NCI-H510A treated with DMSO at 0.1 percent for 48 hours (cell line): ENCODE data around the gene FAM229B.
"Not testable (repeated sequence)": the region's sequence is repeated elsewhere in the genome, so short reads cannot be mapped to it uniquely, and the experiment has no call there.

Experiments
- DNase-seq: peaks from one replicate; lab custom pipeline; 2025; lab: John Stamatoyannopoulos, UW

Gene FAM229B

GRCh38 chr6:112065426-112065986 is 21.9 kb upstream of the FAM229B start:
- no peak for DNase-seq

- no peak for DNase-seq
These were observed 20.8 kb upstream of the FAM229B start for GRCh38 chr6:112066606-112067005.

DNA sequence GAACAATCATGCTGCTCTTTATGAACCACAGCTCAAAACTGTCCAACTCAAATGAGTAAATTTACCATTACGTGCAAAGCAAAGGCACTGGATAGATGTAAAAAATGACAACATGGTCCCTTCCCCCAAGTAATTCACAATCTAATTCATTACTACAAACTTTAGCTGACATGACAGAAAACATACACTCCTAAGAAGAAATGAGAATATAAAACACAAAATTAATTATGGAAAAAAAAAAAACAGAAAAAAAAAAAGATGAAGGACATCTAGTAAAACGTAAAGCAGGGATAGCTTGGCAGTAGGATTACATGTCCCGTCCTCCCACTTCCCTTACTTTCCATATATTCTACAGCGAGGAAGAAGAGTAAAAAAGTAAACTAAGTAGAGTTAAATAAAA is 5.8 kb upstream of the FAM229B start:
- no peak for DNase-seq

- no peak for DNase-seq
These were observed 1.9 kb upstream of the FAM229B start for GRCh38 chr6:112085286-112086065.

DNA sequence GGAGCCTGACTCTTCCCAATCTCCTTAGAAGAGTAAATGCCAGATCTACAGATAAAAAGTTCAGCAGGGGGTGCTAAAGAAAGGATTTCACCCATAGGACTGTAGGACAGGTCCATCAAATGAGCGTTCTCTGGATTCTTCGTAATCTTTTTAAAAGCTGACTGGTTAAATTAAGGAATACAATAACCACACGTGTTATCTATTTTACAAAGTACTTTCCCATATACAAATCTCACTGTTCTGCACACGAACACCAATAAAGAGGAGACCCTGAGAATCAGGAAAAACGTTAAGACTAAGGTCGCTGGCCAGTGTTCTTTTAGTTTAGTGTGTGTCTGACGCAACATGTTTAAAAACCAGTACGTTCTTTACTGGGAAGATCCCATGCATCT is 651 bp upstream of the FAM229B start:
- DNase-seq = peak; percentile 8

DNA sequence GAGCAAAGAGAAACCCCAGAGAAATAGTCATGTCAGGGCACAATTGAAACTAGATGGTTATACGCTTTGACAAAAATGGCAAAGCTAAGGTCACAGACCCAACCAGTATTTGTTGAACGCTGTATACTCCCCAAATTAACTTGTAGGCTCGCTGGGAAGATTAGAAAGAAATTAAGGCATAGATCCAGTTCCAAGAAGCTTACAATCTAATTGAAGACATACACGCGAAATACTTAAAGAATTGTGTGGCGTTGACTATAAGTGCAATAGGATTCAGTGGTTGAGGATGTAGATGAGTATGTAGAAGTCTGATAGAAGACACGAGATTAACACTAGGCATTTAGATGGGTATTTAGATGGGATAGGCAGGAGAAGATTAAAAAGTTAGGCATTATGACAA is 525 bp downstream of the FAM229B start:
- DNase-seq = no peak

DNA sequence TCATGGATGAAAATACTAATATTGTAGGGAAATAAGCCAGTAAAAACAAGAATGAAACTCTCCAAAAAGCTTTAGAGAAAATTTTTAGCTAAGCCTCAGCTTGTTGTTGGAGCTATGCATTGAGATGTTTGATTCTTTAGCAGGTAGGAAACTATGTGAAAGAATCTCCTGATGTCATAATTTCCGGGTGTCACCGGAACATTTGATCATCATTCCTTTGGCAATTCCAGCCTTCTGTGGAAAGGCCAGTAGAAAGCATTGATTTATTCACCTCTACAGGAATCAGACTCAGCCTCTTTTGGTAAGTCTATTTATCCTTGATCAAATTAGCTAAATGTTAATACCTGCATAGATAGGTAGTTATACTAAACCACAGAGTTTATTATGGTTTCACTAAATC is 9.5 kb downstream of the FAM229B start:
- no peak for DNase-seq

- DNase-seq = no peak
These were observed 13.2 kb downstream of the FAM229B start for GRCh38 chr6:112100561-112100960.

DNA sequence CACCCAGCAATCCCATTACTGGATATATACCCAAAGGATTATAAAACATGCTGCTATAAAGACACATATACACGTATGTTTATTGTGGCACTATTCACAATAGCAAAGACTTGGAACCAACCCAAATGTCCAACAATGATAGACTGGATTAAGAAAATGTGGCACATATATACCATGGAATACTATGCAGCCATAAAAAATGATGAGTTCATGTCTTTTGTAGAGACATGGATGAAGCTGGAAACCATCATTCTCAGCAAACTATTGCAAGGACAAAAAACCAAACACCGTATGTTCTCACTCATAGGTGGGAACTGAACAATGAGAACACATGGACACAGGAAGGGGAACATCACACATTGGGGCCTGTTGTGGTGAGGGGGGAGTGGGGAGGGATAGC is 18.6 kb downstream of the FAM229B start:
- DNase-seq = not testable (repeated sequence)

- DNase-seq = no peak
These were observed 19.2 kb downstream of the FAM229B start for GRCh38 chr6:112106562-112106961.

DNA sequence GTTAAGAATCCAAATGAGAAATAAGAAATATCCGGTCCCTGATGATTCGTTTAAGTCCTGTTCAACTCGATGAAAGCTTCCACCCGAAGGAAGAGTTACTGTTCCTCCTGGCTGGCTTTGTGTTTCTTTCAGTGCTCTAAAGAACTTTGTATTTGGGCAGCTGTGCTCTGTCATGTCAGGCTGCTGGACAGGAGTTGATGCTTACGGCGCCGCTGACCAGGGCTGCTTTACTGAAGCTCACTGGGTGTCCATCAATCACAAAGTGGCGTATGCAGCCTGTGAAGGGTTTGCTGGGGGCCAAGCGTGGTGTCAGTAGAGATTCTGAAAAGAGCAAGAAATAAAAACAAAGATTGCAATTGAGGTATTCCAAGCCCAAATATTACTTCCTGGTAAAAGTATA is 21.9 kb downstream of the FAM229B start:
- DNase-seq = no peak

DNA sequence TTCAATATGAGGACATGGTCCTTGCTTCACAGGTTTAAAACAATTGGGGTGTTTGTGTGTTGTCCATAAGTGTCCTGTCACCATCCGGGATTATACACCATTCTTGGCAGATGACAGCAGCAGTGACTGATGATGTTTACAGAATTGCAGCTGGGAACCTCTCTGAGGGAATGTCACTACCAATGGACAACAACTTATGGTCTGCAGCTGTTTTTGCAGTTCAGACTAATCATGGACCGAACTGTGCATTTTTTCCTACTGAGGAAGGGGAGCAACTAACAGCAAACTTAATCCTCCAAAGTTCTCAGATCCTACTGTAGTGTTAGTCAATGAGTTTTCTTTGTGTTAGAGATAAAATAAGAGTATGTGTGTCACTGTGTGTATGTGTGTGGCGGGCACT is 26.0 kb downstream of the FAM229B start:
- DNase-seq = no peak

GRCh38 chr6:112113918-112114317 is 26.5 kb downstream of the FAM229B start:
- no peak for DNase-seq

GRCh38 chr6:112114577-112115223 is 27.3 kb downstream of the FAM229B start:
- DNase-seq = no peak

- DNase-seq = no peak
These were observed 28.8 kb downstream of the FAM229B start for GRCh38 chr6:112116221-112116620.

- DNase-seq = no peak
These were observed 30.2 kb downstream of the FAM229B start for GRCh38 chr6:112117554-112117953.

DNA sequence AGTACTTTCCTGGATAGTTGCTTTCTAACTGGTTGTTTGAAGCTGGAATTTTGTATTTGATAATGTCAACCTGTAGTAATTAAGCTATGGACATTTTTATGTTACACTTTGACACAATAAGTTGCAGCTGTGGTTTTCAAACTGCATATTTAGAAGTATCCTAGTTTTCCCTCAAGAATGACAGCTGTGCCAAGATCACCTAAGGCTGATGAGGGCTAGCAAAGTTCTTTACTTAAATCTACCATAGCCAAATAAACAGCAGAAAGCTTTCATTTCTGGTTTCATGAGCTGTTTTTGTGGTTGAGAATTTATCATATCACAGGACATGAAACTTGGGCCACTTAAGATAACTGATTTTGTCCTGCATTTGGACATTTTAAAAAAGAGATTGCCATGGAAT is 30.6 kb downstream of the FAM229B start:
- no peak for DNase-seq

- DNase-seq = no peak
These were observed 35.4 kb downstream of the FAM229B start for GRCh38 chr6:112122756-112123155.

- DNase-seq = no peak
These were observed 36.6 kb downstream of the FAM229B start for GRCh38 chr6:112123982-112124381.

DNA sequence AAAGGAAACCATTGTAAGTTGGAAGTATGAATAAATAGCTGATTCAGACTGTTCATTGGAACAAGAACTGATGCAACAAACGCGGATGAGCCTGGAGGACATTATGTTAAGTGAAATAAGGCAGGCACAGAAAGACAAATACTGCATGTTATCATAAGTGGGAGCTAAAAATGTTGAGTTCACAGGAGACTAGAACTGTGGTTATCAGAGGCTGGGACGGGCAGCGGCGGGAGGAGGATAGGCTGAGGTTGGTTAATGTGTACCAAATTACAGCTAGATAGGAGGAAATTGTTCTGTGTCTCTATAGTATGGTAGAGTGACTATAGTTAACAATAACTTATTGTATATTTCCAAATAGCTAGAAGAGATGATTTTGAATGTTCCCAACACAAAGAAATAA is 40.8 kb downstream of the FAM229B start:
- DNase-seq = no peak

GRCh38 chr6:112130878-112131277 is 43.5 kb downstream of the FAM229B start:
- no peak for DNase-seq

DNA sequence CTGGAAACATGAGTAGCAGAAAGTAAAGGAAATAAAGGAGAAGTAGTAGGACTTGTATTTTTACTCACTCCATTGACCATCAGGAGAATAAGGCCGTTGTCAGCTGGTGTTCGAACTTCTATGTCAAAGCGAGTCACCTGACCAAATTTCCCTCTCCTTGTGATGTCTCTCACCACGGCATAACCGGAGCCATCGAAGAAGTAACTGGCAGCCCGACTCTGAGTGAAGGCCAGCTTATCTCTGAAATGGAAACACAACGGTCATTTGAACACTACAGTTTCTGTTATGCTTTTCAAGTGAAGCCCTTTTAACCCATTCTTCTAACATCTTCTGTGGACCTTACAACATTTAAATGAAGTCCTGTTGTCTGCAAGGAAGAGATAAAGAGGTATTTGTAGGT is 51.7 kb downstream of the FAM229B start:
- DNase-seq = no peak

DNA sequence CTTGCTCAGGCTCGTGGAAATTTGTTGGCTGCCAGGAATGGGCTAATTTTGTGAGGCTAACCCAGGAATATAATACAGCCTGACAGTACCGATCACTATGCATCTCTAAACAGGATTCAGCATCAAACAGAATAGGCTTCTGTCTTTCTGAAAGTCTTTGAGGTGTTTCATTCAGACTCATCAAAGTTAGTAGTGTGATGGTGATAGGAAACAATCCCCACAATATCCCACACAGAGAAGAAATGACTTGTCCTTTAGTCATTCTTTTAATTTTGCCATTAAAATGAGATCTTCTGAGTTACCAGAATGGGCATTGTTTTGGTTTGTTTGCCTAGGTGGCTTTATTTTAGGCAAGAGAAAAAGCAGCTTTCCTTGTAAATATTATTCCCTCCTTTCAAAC is 54.3 kb downstream of the FAM229B start:
- DNase-seq = no peak
